GM10266 (cell line): ENCODE measurements around the gene SPTBN1.
"Not testable (repeated sequence)": the region's sequence is repeated elsewhere in the genome, so short reads cannot be mapped to it uniquely, and the experiment has no call there.

Experiments
- DNase-seq: peaks from one replicate; pipeline ENCODE4 v3.0.0; 2012; ENCODE audit errors: extremely low spot score
- TF ChIP-seq, protein P1 (sequence below): IDR thresholded peaks from 2 replicates; pipeline ENCODE4 v1.5.1; 2012; ENCODE audit warnings: mild to moderate bottlenecking, low read depth; ENCODE audit not compliant: control insufficient read depth, insufficient read depth; ENCODE audit errors: missing control alignments

Gene SPTBN1

DNA sequence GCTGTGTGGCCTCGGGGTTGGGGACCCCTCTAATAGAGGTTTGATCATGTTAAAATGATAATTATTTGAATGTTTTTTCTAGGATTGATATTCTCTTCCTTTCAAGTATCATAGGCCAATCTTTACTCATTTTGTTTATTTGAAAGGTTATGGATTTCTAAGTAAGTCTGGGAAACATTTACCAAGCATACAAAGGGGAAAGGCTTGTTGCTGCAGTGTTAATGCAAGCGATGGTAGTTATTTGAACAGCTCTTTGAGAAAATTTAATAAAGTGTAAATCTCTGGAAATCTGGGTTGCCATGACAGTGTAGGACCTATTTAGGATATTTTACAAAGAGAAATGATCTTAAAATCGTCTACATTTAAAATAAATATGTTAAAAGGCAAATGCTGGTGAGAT is 56.1 kb downstream of the SPTBN1 start:
- TF ChIP-seq, protein P1, sequence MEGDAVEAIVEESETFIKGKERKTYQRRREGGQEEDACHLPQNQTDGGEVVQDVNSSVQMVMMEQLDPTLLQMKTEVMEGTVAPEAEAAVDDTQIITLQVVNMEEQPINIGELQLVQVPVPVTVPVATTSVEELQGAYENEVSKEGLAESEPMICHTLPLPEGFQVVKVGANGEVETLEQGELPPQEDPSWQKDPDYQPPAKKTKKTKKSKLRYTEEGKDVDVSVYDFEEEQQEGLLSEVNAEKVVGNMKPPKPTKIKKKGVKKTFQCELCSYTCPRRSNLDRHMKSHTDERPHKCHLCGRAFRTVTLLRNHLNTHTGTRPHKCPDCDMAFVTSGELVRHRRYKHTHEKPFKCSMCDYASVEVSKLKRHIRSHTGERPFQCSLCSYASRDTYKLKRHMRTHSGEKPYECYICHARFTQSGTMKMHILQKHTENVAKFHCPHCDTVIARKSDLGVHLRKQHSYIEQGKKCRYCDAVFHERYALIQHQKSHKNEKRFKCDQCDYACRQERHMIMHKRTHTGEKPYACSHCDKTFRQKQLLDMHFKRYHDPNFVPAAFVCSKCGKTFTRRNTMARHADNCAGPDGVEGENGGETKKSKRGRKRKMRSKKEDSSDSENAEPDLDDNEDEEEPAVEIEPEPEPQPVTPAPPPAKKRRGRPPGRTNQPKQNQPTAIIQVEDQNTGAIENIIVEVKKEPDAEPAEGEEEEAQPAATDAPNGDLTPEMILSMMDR = no peak
- DNase-seq = no peak

DNA sequence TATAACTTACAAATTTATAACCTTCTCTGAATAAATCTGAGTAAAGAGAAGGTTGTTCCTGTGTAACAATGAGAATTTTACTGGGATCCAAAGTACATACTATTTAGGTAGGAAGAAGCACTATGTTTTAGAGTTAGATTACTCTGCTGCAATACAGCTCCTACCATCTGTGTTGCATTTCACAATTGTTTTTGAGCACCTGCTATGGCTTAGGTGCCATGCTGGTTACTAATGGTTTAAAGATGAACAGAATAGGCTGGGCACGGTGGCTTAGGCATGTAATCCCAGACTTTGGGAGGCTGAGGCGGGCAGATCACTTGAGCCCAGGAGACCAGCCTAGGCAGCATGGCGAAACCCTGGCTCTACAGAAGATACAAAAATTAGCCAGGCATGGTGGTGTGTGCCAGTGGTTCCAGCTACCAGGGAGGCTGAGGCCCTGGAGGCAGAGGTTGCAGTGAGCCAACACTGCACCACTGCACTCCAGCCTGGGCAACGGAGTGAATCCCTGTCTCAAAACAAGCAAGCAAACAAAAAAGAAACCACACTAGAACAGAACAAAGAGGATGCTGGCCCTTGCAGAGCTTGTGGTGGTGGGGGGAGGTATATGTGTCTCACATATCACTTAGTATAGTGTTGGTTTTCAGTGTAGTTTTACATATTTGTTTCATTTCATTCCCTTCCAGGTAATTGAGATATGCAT is 56.7 kb downstream of the SPTBN1 start:
- DNase-seq = no peak
- TF ChIP-seq, protein P1 = no peak

DNA sequence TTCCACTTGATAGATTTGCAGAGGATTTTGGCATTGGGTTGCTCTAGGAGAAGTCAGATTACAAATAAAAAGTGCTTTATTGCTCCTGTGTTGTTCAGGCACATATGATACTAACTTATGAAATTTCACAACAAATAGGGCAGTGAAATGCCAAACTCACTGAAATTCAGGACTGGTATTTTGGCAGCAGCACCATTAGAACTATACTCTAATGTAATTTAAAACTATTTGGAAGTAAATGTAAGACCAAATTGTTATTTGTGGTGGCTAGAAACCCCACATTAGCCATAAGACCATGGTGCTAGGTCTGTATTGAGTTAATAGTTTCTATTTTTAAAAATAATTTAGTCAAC is 57.2 kb downstream of the SPTBN1 start:
- TF ChIP-seq, protein P1 = no peak

DNA sequence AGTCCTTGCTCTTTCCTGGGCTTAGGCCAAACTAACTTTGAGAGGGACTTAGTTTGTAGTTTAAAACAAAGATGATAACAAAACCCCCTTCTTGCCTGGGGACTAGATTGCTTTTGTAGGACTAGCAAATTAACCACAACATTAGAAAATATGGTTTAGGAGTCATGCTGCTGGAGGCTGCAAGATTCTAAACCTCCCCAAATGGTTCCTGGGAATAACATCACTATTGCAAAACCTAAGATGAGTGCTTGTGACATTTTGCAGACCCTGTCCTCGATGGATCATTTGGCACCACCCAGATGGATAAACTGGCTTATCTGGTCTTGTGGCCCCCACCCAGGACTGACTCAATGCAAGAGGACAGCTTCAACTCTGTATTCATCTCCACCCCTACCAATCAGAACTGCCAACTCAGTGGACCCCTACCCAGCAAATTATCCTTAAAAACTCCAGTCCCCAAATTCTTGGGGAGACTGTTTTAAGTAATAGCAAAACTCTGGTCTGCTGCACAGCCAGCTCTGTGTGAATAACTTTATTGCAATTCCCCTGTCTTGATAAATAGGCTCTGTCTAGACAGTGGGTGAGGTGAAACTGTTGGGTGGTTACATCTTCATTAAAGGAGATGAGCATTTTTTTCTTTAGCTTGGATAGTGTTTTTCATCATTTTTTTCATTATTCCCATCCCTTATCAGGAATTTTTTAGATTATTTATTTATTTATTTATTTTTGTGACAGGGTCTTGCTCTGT is 58.9 kb downstream of the SPTBN1 start:
- DNase-seq = no peak
- TF ChIP-seq, protein P1 = no peak

More for the DNA sequence above, 57.2 kb downstream of the SPTBN1 start:
- no peak for DNase-seq

DNA sequence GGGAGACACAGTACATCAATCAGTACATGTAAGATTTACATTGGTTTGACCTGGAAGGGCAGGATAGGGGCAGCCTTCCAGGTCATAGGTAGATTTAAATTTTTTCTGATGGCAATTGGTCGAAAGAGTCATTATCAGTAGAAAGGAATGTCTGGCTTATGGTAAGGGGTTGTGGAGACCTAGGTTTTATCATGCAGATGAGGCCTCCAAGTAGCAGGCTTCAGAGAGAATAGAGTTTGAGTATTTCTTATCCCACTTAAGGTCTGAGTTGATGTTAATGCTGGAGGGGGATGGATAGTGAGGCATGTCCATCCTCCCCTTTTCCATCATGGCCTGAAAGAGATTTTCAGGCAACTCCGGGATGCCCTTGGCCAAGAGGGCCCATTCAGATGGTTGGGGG is 60.7 kb downstream of the SPTBN1 start:
- no peak for DNase-seq

DNA sequence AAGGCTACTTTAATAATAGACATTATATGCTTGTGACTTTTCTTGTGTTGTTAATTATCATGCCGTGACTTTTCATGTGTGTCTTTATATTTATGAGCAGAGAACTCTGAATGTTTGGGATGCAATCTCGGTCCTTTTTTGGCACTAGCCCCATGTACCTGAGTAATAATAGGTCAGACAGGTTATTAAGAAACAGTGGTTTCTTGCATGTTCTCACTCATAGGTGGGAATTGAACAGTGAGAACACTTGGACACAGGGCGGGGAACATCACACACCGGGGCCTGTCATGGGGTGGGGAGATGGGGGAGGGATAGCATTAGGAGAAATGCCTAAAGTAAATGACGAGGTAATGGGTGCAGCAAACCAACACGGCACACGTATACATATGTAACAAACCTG is 61.9 kb downstream of the SPTBN1 start:
- DNase-seq = not testable (repeated sequence)

More for the DNA sequence above, 60.7 kb downstream of the SPTBN1 start:
- TF ChIP-seq, protein P1 = no peak

DNA sequence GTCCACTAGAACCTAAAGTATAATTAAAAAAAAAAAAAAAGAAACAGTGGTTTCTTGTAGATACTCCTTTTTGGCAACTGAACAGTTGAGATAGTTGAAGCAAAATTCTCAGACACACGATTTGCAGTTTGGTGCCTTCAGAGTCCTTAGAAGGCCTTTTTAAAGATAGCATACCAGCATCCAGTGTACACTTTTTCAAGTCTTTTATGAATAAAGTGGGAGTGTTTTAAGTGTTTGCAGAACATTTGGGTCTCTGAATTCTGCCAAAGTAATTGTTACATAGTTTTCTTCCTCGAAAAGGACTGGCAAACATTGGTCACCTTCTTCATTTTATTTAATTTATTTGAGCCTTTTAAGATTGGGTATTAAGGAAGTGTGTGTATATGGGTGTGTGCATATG is 62.3 kb downstream of the SPTBN1 start:
- no peak for DNase-seq
- TF ChIP-seq, protein P1 = no peak
